ENCODE measurements around the gene STK39. TPM values are rescaled to one million over a fixed set of nuclear protein-coding genes. Genes with fewer than 3 reads are reported as not detected.

Gene STK39
- total and polyA plus RNA-seq, 2 donors (not counting 1 experiment from before 2014, with no cell fraction given): 2.3 to 14.6 TPM

DNA sequence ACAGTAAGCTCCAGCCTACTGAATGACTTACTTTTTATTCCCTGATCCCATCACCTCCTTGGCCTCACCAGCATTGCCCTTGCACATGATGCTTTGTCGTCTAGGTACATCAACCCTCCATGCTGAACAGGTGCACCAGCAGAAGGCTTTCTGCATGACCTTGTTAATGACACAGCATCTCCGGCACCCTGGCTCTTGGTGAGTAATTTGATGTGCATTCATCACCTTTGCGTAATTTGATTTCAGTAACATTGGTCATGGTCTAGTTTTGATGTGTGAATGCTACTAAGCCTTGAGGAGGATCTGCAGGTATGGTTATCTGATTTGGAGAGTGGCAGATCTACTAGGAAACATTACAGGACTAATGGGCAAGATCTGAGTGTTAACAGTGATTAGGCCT, 103.6 kb downstream of the STK39 start:
- DNase-seq (no peak), ATAC-seq (ENCODE audit: low read depth) (no peak)
- intact Hi-C loops (cut with micrococcal nuclease): no loop called here
- H2AFZ ChIP-seq (ENCODE audit: insufficient read depth, low read depth, low read length, poor library complexity, severe bottlenecking): no peak overlapping the region
- H3K4me3 ChIP-seq (ENCODE audit: control extremely low read depth in 1 of 5, extremely low read depth in 1 of 5, insufficient read depth in 1 of 5, low read depth in 2 of 5, low read length in 4 of 5): no peak overlapping the region
- H3K79me2 ChIP-seq (ENCODE audit: control insufficient read depth, insufficient read depth, low read length): no peaks in the 10 kb centered on the region
- ChIA-PET CTCF (interaction anchor here (0.7 to 0.8 kb wide), 2 partner anchors 24 to 175 kb away, joined by 4 read pairs; no protein-coding TSS in a partner anchor), POLR2A (no interaction called here)
- H3K4me1 ChIP-seq (ENCODE audit: control insufficient read depth in 2 of 2, insufficient read depth in 2 of 2, low read length in 2 of 2): no peaks in the 10 kb centered on the region
- no peaks in the 10 kb centered on the region for H3K9me3 ChIP-seq (ENCODE audit: control extremely low read depth in 1 of 3, control insufficient read depth in 2 of 3, insufficient read depth in 1 of 3, low read length in 2 of 3)
- no peak overlapping the region for H3K4me2 ChIP-seq (replicated peaks; ENCODE audit: low read depth, low read length, poor library complexity, severe bottlenecking)
- no peak overlapping the region for H3K27ac Mint-ChIP-seq
- WGBS (ENCODE audit: insufficient coverage): no CpG with 5 or more reads among the region's 3 CpGs
- no peaks in the 10 kb centered on the region for H4K20me1 ChIP-seq (ENCODE audit: control insufficient read depth, insufficient read depth, low read length, poor library complexity, severe bottlenecking)
- H3K36me3 ChIP-seq (replicated peaks in 1 of 2; ENCODE audit: control extremely low read depth in 1 of 2, control insufficient read depth in 1 of 2, extremely low read depth in 1 of 2, insufficient read depth in 2 of 2, low read length in 1 of 2): peaks cover 0 to 3% of the 10 kb centered on the region in 2 experiments
- no peaks in the 10 kb centered on the region for H3K27me3 Mint-ChIP-seq
- no peak overlapping the region for H3K9ac ChIP-seq (ENCODE audit: low read length)
- H3K27me3 ChIP-seq (replicated peaks in 1 of 4; ENCODE audit: control extremely low read depth in 1 of 4, control insufficient read depth in 3 of 4, insufficient read depth in 4 of 4, low read length in 3 of 4): no peaks in the 10 kb centered on the region
- no peaks in the 10 kb centered on the region for H3K9me3 Mint-ChIP-seq (ENCODE audit: insufficient read depth)
- no peaks in the 10 kb centered on the region for H3K4me1 Mint-ChIP-seq
- no peak overlapping the region for H3K4me3 Mint-ChIP-seq
- TF ChIP-seq EZH2 (IDR thresholded peaks at IDR 0.05; ENCODE audit: borderline replicate concordance, insufficient read depth, low read depth, low read length, poor library complexity, severe bottlenecking): no peak
- TF ChIP-seq, protein P1, sequence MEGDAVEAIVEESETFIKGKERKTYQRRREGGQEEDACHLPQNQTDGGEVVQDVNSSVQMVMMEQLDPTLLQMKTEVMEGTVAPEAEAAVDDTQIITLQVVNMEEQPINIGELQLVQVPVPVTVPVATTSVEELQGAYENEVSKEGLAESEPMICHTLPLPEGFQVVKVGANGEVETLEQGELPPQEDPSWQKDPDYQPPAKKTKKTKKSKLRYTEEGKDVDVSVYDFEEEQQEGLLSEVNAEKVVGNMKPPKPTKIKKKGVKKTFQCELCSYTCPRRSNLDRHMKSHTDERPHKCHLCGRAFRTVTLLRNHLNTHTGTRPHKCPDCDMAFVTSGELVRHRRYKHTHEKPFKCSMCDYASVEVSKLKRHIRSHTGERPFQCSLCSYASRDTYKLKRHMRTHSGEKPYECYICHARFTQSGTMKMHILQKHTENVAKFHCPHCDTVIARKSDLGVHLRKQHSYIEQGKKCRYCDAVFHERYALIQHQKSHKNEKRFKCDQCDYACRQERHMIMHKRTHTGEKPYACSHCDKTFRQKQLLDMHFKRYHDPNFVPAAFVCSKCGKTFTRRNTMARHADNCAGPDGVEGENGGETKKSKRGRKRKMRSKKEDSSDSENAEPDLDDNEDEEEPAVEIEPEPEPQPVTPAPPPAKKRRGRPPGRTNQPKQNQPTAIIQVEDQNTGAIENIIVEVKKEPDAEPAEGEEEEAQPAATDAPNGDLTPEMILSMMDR (IDR thresholded peaks at IDR 0.05): no peak
- H3K27ac ChIP-seq (ENCODE audit: low read length in 2 of 2): no peak overlapping the region

GRCh38 chr2:168140892-168141291, 106.5 kb downstream of the STK39 start:
- no CpG with 5 or more reads among the region's 5 CpGs for WGBS (ENCODE audit: insufficient coverage)
- no peak overlapping the region for H3K9ac ChIP-seq (ENCODE audit: low read length)
- TF ChIP-seq, protein P1 (IDR thresholded peaks at IDR 0.05): no peak
- no peak for TF ChIP-seq EZH2 (IDR thresholded peaks at IDR 0.05; ENCODE audit: borderline replicate concordance, insufficient read depth, low read depth, low read length, poor library complexity, severe bottlenecking)
- peaks cover 0 to 5% of the 10 kb centered on the region in 2 donors for H3K4me1 ChIP-seq (ENCODE audit: control insufficient read depth in 2 of 2, insufficient read depth in 2 of 2, low read length in 2 of 2)
- ATAC-seq (ENCODE audit: low read depth) (no peak), DNase-seq (no peak)
- no peaks in the 10 kb centered on the region for H4K20me1 ChIP-seq (ENCODE audit: control insufficient read depth, insufficient read depth, low read length, poor library complexity, severe bottlenecking)
- H3K27ac ChIP-seq (ENCODE audit: low read length in 2 of 2): no peak overlapping the region
- no peak overlapping the region for H3K27ac Mint-ChIP-seq
- no peaks in the 10 kb centered on the region for H3K27me3 ChIP-seq (replicated peaks in 1 of 4; ENCODE audit: control extremely low read depth in 1 of 4, control insufficient read depth in 3 of 4, insufficient read depth in 4 of 4, low read length in 3 of 4)
- H2AFZ ChIP-seq (ENCODE audit: insufficient read depth, low read depth, low read length, poor library complexity, severe bottlenecking): no peak overlapping the region
- H3K9me3 Mint-ChIP-seq (ENCODE audit: insufficient read depth): no peaks in the 10 kb centered on the region
- no peaks in the 10 kb centered on the region for H3K9me3 ChIP-seq (ENCODE audit: control extremely low read depth in 1 of 3, control insufficient read depth in 2 of 3, insufficient read depth in 1 of 3, low read length in 2 of 3)
- peaks cover 0 to 3% of the 10 kb centered on the region in 2 experiments for H3K36me3 ChIP-seq (replicated peaks in 1 of 2; ENCODE audit: control extremely low read depth in 1 of 2, control insufficient read depth in 1 of 2, extremely low read depth in 1 of 2, insufficient read depth in 2 of 2, low read length in 1 of 2)
- POLR2A ChIA-PET: interaction anchor here (0.5 kb wide), 1 partner anchor 544 kb away, joined by 3 read pairs; no protein-coding TSS in a partner anchor
- H3K4me3 ChIP-seq (ENCODE audit: control extremely low read depth in 1 of 5, extremely low read depth in 1 of 5, insufficient read depth in 1 of 5, low read depth in 2 of 5, low read length in 4 of 5): no peak overlapping the region
- CTCF ChIA-PET: interaction anchor here (1.2 kb wide), 1 partner anchor 22 kb away, joined by 4 read pairs; no protein-coding TSS in a partner anchor
- no peak overlapping the region for H3K4me2 ChIP-seq (replicated peaks; ENCODE audit: low read depth, low read length, poor library complexity, severe bottlenecking)
- intact Hi-C loops (cut with micrococcal nuclease): no loop called here
- no peak overlapping the region for H3K4me3 Mint-ChIP-seq
- H3K79me2 ChIP-seq (ENCODE audit: control insufficient read depth, insufficient read depth, low read length): no peaks in the 10 kb centered on the region
- no peaks in the 10 kb centered on the region for H3K27me3 Mint-ChIP-seq
- H3K4me1 Mint-ChIP-seq: peaks cover 16% of the 10 kb centered on the region

Measured in B cell (primary cell).